G401 (cell line): ENCODE measurements around the gene SST. TPM values are rescaled to one million over a fixed set of nuclear protein-coding genes. Genes with fewer than 3 reads are reported as not detected.

Experiments used
- DNase-seq: peaks from one replicate; pipeline ENCODE4 v3.0.0-alpha.2; 2015; ENCODE audit warnings: low spot score
- in situ Hi-C: cut with HindIII; loops from 2 replicates; pipeline ENCODE4 v1.10.0; 2016; ENCODE audit warnings: low sequenced_read_pairs, mixed read lengths
- total RNA-seq: library from RNA; depleted of rRNA; stranded (reverse); fragments of >200 nt; shearing (Covaris generic); gene quantifications from 2 replicates; pipeline ENCODE4 v1.2.3, GENCODE V29; 2014; rRNA removed

SST gene
- total RNA-seq, 1 experiment from 2014 or later: not detected

DNA sequence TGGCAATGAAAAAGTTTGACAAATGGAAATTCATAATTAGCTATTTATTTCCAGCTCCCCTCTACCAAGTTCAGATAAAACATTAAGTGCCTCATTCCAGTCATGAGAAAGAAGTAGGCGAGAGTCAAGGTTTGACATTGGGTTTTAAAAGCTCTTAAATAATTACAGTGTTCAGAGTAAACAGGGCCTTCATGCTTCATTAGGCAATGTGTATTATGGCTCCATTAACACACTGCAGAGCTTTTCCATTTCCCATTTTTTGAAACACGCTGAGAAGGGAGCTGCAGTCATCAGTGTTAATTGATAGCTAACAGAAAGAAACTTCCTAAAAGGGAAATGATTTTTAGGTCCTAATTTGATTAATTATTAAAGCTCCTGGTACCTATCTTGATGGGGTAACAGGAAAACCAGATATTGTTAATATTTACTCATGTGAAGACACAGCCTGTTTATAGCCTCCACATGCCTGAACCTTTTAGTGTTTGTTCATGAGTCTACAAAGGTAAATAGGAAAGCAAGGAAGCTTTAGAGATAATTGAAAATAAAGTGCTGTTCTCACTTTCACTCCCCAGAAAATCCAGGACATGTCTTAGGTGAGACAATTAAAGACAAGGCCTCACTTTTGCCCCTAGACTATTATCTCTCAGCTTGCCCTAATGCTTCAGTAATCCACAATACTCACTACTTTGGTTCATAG, 28.7 kb downstream of the SST start:
- DNase-seq: no peak
- in situ Hi-C loops: no loop called here

DNA sequence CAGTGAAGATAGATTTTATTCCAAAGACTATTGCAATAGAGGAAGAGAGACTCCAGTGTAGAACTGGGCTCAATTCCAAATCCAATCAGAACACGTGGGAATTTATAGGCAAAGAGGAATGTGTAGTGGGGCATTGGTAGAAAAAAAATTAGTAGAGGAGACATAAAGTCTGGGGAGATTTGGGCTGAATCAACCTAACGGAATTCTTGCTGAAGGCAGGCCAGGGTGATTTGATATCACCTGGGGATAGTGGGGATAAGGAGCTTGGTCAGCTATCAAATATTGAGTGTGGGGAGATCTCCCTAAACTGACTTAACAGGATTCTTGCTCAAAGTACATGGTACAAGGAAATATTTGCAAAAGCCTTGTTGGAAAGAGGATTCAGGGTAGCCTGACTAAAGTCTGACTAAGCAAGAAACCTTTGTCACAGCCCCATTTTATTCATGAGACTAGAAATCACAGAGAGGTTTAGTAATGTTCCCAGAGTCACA, 29.6 kb downstream of the SST start:
- no peak for DNase-seq
- in situ Hi-C loops: no loop called here

DNA sequence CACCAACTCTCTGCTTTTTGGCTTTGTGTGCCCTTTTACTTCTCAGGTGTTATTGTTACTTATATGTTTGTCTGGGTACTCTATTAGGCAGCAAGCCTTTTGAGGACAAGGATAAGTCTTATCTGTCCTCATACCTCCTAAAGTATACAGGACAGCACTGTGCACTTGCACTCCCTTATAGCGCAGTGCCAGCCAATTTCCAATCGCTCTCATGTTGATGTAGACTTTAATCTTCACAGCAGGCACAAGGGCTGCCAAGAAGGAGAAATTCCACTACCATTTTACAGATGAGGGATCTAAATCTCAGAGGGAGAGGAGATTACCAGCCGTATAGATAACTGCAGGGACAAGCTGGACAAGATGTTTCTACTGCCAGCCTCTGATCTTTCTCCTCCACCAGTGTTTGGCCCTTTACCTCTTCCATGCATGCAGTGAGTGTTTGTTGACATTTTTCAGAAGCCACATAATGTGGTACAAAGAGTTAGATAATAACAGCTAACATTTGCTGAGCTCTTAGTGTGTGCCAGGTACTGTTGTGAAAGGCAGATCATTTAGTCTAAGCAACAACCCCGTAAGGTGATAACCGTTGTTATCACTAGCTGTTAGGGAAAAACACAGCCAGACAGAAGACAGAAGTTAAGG, 30.1 kb downstream of the SST start:
- in situ Hi-C loops: no loop called here

DNA sequence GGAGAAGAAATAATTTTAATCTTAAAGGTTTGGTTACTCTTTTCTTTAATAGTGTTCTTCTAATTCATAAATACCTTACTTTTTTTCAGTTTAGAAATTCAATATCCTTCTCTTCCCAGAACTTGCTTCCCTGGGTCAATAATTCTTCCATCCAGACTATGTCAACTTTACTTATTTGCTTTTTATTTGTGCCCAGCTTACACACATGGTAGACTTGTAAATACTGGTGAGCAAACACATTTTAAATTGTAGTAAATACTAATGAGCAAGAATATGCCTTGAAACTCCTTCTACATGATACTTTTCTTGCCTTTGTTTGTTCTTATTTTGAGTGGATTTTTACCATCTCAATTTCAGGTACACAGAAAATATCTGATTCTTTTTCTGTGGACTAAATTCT, 33.7 kb downstream of the SST start:
- DNase-seq: no peak
- in situ Hi-C loops: no loop called here

More for the DNA sequence above, 30.1 kb downstream of the SST start:
- DNase-seq: no peak

DNA sequence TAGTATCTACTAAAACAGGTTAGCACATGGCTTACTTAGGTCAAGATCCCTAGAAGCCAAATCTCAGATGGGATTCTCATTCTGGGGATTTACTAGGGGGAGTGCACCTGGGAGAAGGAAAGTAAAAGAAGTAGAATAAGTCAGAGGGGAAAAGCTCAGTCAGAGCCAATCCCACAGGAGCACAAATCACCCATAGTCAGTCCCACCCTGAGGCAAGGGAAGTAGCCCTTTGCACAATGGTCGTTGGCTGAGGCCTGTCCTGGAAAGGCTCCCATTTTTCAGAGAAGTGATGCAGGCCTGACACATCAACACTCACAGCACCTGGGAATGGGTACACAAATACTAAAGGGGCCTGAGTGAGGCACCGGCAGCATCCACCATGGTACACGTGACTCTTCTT, 39.8 kb downstream of the SST start:
- no peak for DNase-seq
- in situ Hi-C loops: no loop called here

DNA sequence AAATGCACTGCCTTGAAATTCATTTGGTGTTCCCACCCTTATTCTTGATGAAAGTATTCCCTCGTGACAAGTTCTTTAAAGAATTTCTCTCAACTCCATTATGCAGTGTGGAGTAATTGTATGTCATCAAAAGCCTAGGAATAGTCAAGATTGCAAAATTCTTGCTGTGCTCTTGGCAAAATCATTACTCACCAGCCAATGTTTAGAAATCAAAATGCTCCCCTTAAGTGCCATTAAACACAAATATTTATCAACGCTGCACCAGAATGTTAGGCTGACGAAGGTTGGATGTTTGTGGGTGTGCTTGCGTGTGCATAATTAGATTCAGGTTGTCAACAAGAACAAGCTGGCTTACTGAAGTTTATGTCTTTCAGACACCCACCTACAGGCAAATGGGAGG, 40.5 kb downstream of the SST start:
- no peak for DNase-seq
- in situ Hi-C loops: no loop called here

DNA sequence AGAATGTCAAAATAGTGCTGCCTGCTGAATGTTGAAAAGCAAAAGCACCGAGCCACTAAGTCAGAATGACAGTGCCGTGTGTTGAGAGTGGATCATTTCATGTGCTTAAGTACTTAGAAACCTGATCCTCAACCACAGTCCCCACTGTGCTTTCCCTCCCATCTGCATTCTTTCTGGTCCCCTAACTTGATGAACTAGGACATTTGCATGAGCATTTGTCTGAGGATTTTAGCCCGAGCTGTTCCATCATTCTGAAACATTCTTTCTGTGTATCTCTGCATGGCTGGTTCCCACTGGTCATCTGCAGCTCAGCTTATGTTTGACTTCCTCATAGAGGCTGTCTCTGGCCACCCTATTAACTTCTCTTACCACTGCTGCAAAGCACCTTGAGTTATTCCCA, 42.0 kb downstream of the SST start:
- DNase-seq: no peak
- in situ Hi-C loops: no loop called here

DNA sequence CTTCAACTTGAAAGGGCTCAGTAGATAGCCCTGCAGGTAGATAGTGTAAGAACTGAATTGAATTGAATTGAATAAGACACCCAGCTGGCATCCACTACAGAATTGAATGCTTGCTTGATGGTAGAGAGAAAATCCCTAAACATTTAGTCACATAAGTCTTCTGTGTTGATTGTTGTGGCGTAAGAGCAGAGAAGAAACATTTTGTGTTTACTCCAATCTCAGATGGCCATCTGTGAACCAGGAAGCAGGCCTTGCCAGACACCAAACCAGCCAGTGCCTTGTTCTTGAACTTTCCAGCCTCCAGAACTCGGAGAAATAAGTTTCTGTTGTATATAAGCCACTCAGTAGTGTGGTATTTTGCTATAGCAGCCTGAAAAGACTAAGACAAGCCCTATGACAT, 43.6 kb downstream of the SST start:
- in situ Hi-C loops: no loop called here
- DNase-seq: no peak

DNA sequence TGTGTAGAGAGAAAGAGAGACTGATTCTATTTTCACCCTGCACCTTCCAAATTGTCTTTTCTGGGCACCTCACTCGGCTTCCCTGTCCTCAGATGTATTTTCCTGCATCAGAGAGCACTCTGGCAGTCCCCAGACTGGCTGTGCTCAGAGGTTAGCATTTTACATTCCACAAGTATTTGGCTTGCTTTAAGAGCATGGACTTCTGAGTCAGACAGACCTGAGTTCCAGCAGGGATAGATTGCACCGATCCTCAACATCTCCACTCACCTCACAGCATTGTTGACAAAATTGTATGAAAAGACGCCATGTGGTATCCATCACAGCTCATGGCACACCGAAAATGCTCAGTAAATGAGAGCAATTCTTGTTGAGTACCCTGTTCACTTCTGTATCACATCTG, 45.6 kb downstream of the SST start:
- in situ Hi-C loops: no loop called here
- DNase-seq: no peak

DNA sequence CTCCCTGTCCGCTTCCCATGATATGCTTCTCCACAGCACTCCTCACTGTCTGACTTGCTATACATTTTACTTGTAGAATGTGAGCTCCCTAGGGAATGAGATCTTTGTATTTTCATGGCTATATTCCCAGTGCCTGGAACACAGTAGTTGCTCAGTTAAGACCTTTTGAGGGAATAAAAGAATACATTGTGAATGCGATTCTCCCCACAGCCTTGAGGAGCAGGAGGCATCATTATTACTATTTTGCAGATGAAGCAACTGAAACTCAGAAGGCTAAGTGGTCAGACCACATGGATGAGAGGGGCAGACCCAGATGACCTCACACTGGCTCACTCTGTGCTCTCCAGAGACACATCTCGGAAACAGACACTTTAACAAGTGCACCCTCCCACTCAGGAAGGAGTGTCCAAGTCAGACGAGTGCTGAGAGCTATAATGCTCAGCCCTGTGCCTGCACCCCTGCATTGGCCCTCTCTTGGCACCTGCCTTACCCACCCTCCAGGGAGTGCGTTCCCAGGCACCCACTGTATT, 46.8 kb downstream of the SST start:
- in situ Hi-C loops: no loop called here
- no peak for DNase-seq

DNA sequence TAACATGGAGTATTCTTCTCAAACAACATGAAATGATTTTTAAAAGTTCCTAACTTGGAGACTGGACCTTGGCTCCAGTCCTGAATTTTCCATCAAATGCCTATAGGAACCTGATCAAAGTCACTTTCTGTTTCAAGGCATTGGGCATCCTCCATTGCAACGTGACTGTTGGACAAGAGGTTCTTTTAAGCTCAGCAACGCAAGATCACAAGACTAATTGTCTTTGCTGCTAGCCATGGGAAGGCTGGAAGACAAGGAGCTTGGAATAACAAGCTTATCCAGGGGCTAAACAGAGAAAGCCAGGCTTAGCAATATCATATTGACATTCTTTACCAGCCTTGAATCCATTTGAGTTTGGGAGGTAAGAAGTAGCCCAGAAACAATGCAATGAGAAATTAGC, 48.3 kb downstream of the SST start:
- no peak for DNase-seq
- in situ Hi-C loops: no loop called here

DNA sequence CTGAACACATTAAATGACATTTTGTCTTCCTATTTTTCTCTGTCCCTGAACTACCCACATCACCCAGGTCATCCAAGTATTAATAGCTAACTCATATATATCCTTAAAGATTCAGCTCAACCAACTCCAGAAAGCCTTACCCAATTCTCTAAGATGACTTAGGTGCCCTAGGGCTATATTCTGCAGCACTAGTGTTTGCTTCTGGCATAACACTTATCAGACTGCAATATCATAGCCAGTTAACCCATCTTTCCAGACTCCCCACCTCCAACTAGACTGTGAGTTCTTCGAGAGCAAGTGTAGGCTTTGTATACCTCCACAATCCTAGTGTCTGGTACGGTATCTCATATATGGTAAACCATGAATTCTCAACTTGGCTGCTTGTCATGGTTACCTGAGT, 50.7 kb downstream of the SST start:
- DNase-seq: no peak
- in situ Hi-C loops: no loop called here

Other genes with a start within 250 kb of the SST start
- gene RTP2, start 32.2 kb upstream of the SST start, total RNA-seq: not detected in 2 replicates
- 0.18 and 1.3 TPM in 2 replicates for gene BCL6, start 75.1 kb upstream of the SST start, total RNA-seq